8988T (cell line): Measurements from ENCODE around the gene NCCRP1.

ENCODE experiments used
- DNase-seq: peaks from one replicate; pipeline ENCODE4 v3.0.0; 2011

Gene NCCRP1

GRCh38 chr19:39196860-39197562, at the start of gene NCCRP1:
TSS of gene NCCRP1 (plus strand) at chr19:39196964. CDS start at chr19:39196983, 19 bp downstream.
- DNase-seq: no peak

DNA sequence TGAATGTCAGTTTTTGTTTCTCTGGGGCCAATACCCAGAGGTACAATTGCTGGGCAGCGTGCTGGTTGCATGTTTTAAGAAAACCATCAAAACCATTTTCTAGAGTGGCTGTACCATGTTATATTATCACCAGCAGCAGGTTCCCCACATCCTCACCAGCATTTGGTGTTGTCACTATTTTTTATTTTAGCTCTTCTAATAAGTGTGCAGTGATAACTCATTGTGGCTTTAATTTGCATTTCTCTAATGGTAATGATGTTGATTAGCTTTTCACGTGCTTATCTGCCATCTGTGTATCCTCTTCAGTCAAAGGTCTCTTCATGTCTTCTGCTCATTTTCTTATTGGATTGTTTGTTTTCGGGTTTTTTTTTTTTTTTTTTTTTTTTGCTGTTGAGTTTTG, 49.3 kb upstream of the NCCRP1 start:
- DNase-seq: no peak

GRCh38 chr19:39148939-39149529, 47.7 kb upstream of the NCCRP1 start:
- DNase-seq: no peak

- no peak for DNase-seq
These were observed 46.5 kb upstream of the NCCRP1 start for GRCh38 chr19:39150235-39150634.

DNA sequence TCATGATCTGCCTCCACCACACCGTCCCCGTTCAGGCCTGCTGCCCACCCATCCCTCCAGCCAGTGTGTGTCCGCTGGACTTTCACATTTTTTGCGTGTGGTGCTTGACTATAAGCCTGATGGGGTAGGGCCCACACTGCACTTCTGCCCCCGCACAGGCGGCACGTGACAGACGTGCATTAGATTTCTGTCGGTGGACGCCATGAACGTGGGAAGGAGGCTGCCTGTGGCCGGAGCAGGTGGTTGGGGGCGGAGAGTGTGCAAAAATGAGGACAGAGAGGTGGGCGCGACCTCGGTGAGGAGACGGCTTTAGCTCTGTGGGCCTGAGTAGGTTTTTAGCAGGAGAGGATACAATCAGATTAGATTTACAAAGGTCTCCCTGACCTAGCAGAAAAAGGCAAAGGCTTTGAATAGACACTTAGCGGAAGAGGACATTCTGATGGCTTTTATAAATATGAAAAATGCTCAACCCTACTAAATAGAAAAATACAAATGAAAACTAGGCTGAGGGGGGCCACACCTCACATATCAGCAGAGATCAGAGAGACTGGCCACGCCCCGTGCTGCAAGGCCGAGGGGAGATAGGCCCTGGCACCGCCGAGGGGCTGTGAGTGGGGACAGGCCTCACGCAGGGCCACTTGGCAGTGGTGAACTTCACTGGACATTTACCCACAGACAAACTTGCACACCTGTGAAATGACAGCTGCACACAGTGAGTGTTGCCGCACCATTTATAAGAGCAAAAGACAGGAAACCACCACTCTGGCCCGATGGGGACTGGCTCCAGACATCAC, 45.8 kb upstream of the NCCRP1 start:
- no peak for DNase-seq

- DNase-seq: no peak
These were observed 44.7 kb upstream of the NCCRP1 start for GRCh38 chr19:39152066-39152465.

DNA sequence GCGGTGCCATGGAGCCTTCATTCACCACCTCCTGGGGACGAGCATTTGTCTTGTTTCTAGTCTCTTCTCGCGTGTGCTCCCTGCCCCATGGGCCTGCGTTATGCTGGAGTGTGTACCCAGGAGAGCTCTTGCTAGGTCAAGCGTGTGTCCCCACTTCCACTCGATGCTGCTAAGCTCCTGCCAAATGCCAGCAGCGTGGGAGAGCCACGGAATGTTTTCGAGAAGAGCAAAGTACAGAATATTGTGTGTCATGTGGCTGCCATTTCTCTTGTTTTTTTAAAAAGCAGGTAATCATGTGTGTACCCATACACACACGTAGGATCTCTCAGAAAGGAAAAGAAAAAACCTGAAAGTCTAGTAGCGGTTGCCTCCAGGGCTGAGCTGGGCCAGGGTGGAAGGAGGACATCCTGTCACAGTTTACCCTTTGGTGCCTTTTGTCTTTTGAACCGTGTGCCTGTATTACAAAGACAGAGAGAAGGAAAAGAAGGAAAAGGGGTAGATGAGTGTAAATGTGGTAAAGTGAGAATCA, 42.6 kb upstream of the NCCRP1 start:
- no peak for DNase-seq

DNA sequence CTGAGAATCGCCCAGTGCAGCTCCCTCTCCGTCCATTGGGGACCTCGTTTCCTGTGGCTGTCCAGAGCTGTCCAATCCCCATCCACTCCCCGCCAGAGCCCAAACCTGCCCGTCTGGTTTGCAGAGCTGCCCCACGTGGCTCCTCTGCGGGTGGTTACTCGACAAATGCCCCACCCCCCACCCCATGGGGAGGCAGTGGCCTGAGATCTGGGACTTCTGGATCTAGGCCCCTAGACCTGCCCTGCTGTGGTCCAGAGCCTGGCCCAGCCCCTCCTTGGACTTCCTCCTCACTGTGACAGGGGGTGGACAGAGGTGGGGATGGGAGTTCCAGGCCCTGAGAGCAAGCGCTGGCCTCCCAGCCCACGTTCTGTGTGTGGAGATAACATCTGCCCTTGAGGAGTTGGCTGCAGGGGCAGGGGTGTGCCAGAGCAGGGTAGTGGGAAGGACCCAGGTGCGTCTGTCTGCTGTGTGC, 42.1 kb upstream of the NCCRP1 start:
- no peak for DNase-seq

GRCh38 chr19:39155114-39155700, 41.6 kb upstream of the NCCRP1 start:
- DNase-seq: no peak

DNA sequence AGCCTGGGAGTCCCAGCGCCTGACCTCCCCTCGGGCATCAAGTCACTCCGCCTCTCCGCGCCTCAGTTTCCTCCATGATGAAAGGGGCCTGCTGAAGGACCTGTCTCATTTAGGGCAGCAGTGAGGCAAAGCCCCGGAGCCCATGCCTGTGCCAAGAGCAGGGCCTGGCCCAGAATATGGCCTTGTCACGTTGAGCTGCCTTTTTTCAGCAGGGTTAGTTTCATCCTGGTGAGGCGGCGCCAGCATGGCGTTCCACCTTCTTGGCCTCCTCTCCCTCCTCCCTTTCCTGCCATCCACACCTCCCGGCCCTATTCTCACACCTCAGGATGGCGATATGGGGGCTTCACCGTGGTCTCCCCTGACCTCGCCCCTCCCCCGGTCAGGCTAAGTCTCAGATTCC, 41.0 kb upstream of the NCCRP1 start:
- DNase-seq: no peak

- DNase-seq: no peak
These were observed 40.2 kb upstream of the NCCRP1 start for GRCh38 chr19:39156326-39157230.

DNA sequence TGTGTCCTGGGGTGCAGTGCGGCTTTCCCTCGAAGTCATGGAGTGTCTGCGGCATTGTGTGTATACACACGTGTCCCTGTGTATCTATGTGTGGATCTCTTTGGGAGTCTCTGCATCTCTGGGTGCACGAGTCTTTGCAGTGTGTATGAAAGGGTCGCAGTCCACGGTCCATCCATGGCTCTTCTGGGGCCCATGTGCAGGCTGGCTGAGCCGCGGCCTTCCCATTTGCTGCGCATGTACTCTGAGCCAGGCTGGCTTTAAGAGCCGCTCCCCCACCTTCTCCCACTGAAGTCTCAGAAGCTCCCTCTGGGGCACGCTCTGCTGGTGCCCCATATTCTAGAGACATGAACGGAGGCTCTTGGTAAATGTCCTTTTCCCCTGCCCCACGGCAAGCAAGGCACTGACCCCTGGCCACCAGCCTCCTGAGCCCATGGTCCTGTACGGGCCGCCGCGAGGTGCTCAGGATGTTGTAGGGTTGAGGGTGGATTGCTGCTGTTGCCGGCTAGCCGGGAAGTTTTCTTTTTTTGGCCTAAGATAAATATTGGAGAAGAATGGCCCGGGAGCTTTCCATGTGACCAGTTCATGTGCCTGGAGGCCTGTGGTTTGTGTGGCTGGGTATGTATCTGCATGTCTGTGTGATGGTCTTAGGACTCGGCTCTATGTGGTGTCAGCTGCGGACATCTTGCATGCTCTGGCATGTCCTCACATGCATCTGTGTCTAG, 39.3 kb upstream of the NCCRP1 start:
- DNase-seq: no peak

DNA sequence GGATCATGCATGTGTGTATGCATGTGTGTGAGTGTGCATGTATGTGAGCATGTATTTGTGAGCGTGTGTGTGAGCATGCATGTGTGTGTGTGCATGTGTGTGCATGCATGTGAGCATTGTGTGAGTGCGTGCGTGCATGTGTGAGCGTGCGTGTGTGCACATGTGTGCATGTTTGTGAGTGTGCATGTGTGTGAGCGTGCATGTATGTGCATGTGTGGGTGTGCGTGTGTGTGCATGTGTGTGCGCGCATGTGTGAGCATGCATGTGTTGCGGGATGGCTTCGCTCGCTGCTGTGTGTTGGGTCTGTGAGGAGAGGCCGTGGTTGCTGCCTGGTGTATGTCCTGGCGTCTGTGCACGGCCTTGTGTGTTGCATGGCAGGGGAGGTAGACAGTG, 38.8 kb upstream of the NCCRP1 start:
- no peak for DNase-seq

DNA sequence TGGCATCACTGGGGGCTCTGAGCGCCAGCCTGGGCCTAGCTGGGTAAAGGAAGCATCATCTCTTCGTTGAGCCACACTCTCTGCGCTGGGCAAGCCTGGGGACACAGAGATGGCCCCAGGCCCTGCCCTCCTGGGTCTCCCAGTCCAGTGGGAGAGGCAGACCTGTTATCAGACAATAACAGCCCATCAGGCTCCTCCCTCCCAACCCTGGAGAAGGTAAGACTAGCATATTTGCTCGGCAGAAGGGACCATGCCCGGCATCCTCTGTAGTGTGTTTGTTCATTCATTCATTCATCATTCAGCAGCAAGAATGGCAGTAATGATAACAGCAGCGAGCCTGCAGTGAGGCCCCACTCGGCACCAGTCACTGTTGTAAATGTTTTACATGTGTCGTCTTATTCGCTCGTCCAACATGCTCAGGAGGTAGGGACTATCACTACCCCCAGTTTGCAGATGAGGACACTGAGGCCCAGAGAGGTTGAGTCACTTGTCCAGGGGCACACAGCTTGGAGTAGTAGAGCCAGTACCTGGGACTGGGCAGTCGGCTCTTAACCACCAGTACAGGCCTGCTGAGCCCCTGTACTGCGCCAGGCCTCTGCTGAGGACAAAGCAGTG, 38.0 kb upstream of the NCCRP1 start:
- no peak for DNase-seq

- DNase-seq: no peak
These were observed 36.3 kb upstream of the NCCRP1 start for GRCh38 chr19:39160523-39160861.

DNA sequence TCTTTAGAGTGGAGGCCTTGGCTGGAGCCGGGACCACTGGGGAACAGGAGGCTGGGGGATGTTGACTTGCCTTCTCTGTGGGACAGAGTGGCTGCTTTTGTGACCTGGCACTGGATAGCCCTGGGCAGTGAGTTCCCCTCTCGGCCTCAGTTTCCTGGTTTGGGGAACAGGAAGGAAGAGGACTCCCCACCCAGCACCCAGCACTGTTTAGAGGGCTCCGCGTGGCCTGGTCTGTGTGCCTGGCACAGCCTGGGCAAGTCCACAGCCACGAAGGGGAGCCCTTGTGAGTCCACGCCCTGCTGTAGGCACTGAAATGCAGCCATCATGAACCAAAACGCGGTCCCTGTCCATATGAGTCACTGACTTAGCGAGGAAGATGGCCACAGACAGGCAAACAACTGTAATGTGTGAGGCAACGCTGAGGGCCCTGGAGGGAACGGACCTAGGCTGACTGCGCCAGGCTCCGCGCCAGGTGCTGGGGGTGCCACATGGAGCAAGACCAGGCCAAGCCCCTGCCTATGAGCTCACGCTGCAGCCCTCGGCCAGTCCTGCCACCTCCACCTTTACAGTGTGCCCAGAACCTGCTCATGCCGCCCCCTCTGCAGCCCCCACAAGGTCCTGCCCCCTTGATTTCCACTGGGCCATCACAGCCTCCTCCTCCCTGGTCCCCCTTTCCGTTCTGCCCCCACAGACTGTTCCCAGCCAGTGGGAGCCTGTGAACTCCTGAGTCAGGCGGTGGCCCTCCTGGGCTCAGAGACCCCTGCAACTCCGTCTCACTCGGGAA, 35.7 kb upstream of the NCCRP1 start:
- no peak for DNase-seq

DNA sequence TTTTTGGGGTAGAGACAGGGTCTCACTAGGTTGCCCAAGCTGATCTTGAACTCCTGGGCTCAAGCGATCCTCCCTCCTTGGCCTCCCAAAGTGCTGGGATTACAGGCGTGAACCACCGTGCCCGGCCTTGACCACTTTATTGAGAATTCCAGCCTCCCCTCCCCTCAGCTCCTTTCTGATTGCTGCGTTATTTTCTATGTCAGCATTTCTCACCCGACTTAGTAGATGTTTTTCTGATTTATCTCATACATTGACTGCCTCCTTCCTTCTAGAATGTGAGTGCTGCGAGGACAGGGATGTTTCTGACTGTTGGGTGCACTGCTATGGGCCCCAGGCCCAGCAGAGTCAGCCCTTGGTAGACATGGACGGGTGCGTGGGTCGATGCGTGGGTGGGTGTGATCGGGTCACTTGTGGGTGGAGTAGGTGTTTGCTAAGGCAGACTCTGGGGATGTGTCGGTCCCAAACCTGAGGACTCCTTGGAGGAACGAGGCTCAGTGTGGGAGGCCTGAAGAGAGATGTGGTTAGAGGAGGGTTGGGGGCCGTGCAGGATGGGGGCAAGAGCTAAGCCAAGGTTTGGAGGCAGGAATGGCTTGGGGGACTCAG, 34.2 kb upstream of the NCCRP1 start:
- no peak for DNase-seq

DNA sequence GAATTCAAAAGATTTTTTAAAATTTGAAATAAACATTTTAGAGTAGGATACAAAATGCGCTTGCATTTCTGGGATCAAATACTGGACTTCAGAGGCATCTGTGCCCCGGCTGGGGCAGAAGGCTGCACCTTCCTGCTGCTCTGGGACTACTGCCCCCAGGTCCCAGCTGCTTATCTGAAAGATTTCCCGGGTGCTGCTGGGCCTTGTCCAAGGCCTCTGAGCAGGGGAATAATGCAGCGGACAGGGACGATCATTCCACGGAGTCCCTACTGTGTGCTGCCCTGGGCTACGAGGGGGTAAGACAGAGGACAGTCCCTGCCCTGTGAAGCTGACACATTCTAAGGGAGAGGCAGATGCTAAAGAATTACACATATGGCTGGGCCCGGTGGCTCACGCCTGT, 33.1 kb upstream of the NCCRP1 start:
- no peak for DNase-seq

- no peak for DNase-seq
These were observed 32.5 kb upstream of the NCCRP1 start for GRCh38 chr19:39164289-39164688.

DNA sequence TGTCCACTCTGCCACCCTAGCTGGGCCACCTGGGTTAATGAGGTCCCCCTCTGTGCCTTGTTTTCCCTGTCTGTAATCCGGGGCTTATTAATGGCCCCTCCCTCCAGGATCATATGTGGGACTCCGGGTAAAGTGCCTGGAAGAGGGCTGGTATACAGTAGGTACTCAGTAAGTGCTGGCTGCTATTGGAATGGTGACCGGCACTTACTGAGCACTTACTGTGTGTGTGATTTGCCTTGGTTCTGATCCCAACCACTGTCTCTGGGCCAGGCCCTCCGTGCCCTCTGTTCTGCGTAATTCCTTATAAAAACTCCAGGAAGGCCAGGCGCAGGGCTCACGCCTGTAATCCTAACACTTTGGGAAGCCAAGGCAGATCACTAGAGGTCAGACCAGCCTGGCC, 30.9 kb upstream of the NCCRP1 start:
- DNase-seq: no peak
